Neural cell (in vitro differentiated cells): Measurements from ENCODE around the gene INO80E.

Experiments used
- POLR2AphosphoS5 ChIP-seq: IDR thresholded peaks from 2 replicates; pipeline ENCODE4 v1.6.1; 2012
- TF ChIP-seq, protein P1 (sequence below): fragments of 450-650 bp; IDR thresholded peaks from 2 replicates; pipeline ENCODE4 v1.5.1; 2014; ENCODE audit warnings: antibody characterized with exemption, mild to moderate bottlenecking, moderate library complexity; ENCODE audit not compliant: poor library complexity, severe bottlenecking
- TF ChIP-seq, protein P2 (sequence below): IDR thresholded peaks from 2 replicates; pipeline ENCODE4 v1.6.1; 2012; ENCODE audit warnings: borderline replicate concordance

DNA sequence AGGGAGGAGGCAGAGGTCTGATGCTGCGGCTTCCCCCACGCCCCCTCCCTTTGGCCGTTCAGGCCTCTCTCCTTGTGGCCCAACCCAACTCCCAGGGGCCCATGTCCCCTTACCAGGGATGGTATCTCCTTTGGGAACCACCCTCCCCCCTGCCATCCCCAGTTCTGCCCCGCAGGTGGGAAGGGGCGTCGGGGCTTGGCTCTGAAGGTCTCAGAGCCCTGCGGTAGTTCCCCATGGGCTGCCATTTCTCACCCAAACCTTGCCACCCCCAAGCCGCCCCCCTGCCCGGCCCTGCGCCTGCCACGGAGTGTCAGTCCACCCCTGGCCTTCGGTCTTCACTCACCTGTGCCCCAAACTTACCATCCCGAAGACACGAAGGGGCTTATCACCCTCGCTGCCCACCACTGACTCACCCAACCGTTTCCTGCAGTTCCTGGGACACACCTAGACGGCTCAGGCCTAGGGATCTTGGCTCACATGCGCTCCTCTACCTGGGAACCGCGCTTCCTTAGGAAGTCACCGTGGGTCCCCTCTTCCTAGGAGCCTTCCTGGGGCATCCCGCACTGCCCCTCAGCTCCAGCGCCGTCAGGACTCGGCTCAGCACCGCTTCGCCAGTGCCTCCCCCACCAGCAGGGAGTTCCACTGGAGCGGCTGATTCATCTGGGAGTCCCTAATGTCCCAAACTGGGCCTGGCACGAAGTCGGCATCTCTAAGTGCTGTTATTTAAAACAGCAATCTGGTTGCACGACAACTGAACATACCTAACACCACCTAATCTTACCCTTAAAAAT is 15.9 kb downstream of the INO80E start:
- TF ChIP-seq, protein P1, sequence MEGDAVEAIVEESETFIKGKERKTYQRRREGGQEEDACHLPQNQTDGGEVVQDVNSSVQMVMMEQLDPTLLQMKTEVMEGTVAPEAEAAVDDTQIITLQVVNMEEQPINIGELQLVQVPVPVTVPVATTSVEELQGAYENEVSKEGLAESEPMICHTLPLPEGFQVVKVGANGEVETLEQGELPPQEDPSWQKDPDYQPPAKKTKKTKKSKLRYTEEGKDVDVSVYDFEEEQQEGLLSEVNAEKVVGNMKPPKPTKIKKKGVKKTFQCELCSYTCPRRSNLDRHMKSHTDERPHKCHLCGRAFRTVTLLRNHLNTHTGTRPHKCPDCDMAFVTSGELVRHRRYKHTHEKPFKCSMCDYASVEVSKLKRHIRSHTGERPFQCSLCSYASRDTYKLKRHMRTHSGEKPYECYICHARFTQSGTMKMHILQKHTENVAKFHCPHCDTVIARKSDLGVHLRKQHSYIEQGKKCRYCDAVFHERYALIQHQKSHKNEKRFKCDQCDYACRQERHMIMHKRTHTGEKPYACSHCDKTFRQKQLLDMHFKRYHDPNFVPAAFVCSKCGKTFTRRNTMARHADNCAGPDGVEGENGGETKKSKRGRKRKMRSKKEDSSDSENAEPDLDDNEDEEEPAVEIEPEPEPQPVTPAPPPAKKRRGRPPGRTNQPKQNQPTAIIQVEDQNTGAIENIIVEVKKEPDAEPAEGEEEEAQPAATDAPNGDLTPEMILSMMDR = no peak
- no peak for TF ChIP-seq POLR2AphosphoS5
- TF ChIP-seq, protein P2, sequence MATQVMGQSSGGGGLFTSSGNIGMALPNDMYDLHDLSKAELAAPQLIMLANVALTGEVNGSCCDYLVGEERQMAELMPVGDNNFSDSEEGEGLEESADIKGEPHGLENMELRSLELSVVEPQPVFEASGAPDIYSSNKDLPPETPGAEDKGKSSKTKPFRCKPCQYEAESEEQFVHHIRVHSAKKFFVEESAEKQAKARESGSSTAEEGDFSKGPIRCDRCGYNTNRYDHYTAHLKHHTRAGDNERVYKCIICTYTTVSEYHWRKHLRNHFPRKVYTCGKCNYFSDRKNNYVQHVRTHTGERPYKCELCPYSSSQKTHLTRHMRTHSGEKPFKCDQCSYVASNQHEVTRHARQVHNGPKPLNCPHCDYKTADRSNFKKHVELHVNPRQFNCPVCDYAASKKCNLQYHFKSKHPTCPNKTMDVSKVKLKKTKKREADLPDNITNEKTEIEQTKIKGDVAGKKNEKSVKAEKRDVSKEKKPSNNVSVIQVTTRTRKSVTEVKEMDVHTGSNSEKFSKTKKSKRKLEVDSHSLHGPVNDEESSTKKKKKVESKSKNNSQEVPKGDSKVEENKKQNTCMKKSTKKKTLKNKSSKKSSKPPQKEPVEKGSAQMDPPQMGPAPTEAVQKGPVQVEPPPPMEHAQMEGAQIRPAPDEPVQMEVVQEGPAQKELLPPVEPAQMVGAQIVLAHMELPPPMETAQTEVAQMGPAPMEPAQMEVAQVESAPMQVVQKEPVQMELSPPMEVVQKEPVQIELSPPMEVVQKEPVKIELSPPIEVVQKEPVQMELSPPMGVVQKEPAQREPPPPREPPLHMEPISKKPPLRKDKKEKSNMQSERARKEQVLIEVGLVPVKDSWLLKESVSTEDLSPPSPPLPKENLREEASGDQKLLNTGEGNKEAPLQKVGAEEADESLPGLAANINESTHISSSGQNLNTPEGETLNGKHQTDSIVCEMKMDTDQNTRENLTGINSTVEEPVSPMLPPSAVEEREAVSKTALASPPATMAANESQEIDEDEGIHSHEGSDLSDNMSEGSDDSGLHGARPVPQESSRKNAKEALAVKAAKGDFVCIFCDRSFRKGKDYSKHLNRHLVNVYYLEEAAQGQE = no peak
